ENCODE data around the gene ERC1.
"Not testable (repeated sequence)": the region's sequence is repeated elsewhere in the genome, so short reads cannot be mapped to it uniquely, and the experiment has no call there.

ERC1 gene

DNA sequence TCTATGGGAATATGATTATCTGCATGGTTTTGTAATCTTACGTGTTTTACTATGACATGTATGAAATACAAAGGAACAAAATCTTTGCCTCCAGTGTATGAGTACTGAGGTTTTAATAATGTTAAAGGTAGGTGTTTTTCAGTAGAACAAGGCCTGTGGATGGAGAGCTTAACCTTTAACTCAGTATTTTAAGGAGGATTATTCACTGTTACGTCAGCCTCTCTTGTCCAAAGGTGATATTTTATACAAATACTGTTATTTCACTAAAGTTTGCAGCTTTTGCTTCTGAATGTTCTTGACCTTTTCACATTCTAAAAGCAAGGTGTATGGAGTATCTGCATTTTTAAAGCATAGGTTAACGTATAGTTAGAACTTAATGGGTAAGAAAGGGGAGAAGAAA, 195.3 kb downstream of the ERC1 start:
- peaks cover 19% of the 10 kb centered on the region for H3K4me1 ChIP-seq
- H3K9me3 ChIP-seq: no peaks in the 10 kb centered on the region
- DNase-seq (ENCODE audit: low spot score in 2 of 2): no peak
- H3K27me3 ChIP-seq (ENCODE audit: low read depth): no peaks in the 10 kb centered on the region
- in situ Hi-C loops (cut with MboI; ENCODE audit: low sequenced_read_pairs): no loop called here
- no peaks in the 10 kb centered on the region for H3K36me3 ChIP-seq (replicated peaks)
- no peak overlapping the region for H3K4me3 ChIP-seq

DNA sequence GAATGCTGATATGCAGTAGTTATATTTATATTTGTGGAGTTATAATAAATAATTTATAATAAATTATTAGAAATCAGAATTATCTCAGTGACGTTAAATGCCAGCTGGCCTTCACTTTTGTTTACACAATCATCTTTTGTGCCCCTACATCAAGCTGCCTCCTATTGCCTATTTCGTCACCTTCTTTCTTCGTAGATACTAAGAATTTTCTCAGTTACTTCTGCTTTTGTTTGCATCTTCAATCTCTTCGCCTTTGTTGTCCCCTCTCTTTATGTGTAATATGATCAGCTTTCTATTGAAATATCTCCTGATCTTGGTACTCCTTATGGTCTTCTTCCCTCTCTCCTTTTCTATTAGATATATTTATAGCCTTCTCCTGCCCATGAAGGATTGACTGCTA, 197.0 kb downstream of the ERC1 start:
- no peak for DNase-seq (ENCODE audit: low spot score in 2 of 2)
- H3K36me3 ChIP-seq (replicated peaks): no peaks in the 10 kb centered on the region
- H3K9me3 ChIP-seq: no peaks in the 10 kb centered on the region
- no peak overlapping the region for H3K4me3 ChIP-seq
- in situ Hi-C loops (cut with MboI; ENCODE audit: low sequenced_read_pairs): no loop called here
- H3K27me3 ChIP-seq (ENCODE audit: low read depth): no peaks in the 10 kb centered on the region
- peaks cover 29% of the 10 kb centered on the region for H3K4me1 ChIP-seq

DNA sequence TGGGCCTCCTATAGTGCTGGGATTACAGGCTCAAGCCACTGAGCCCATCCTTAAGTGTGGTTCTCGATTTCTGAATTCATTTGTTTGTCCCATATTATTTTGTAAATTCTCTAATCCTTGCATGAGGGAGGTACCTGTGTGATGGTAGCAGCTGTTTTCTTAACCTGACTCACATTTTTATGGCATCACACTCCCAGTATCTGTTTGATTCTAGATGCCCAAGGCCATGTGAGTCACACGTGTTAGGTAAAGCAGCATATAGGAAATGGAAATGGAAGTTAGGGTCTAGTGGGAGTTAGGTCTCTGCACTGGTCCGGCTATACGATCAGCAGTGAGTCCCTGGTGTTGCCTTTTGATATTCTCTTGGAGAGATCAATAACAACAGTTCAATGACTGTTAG, 198.1 kb downstream of the ERC1 start:
- Histone ChIP-seq H3K27me3 (ENCODE audit: low read depth) (no peaks in the 10 kb centered on the region), H3K36me3 (replicated peaks) (no peaks in the 10 kb centered on the region), H3K4me1 (peaks cover 29% of the 10 kb centered on the region), H3K4me3 (no peak overlapping the region), H3K9me3 (no peaks in the 10 kb centered on the region)
- in situ Hi-C loops (cut with MboI; ENCODE audit: low sequenced_read_pairs): no loop called here
- DNase-seq (ENCODE audit: low spot score in 2 of 2): no peak

DNA sequence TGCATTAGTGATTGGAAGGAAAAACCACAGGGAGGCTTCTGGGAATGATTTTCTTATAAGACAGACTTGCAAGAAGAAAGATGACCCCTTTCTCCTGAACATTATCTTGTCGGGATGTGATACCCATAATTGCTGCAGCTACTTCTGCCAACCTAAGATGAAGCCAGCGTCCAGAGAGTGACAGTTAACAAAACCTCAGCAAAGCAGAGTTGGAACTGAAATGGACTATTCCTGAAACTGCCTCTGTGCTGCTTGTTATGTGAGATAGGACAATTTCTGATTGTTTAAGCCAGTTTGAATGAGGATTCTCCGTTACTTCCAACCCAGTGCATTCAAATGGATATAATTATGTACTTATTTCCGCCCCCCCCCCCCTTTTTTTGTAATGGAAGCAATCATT, 204.5 kb downstream of the ERC1 start:
- H3K36me3 ChIP-seq (replicated peaks): no peaks in the 10 kb centered on the region
- peaks cover 2% of the 10 kb centered on the region; the same call in 1 of the 2 replicates for H3K9me3 ChIP-seq
- peaks cover 10% of the 10 kb centered on the region for H3K4me1 ChIP-seq
- no peak overlapping the region for H3K4me3 ChIP-seq
- no peak for DNase-seq (ENCODE audit: low spot score in 2 of 2)
- in situ Hi-C loops (cut with MboI; ENCODE audit: low sequenced_read_pairs): no loop called here
- no peaks in the 10 kb centered on the region for H3K27me3 ChIP-seq (ENCODE audit: low read depth)

DNA sequence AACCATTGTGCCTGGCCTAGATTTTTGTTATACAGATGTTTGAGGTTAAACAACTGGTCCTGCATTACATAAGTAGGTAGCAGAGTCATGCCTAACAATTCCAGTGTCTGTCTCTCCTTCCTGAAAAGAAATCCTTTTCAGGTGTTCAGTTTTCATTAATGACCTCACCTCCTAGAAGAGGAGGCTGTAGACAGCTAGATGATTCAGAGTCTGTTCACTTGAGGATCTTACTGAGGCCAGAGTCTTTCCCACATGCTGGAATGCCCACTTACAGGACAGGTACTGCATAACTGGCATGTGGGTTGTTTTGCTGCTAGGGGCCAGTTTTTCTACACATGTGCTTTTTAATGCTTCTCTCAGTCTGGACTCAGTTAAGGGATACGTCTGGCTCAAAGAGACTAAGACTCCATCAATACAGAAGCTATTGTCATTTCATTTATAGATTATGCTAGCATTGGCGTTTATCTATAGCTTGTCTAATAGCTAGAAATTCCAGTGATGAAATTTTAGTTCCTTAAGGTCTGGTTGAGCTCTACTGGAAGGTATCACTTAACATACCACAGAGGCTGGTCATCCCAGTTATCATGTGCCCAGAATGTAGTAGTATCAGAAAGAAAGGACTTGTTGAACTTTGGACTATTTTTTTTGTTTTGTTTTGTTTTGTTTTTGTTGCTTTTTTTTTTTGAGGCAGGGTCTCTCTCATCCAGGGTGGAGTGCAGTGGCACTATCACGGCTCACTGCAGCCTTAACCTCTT, 206.4 kb downstream of the ERC1 start:
- no peaks in the 10 kb centered on the region for H3K36me3 ChIP-seq (replicated peaks)
- no peaks in the 10 kb centered on the region for H3K27me3 ChIP-seq (ENCODE audit: low read depth)
- no peak overlapping the region for H3K4me3 ChIP-seq
- in situ Hi-C loops (cut with MboI; ENCODE audit: low sequenced_read_pairs): no loop called here
- H3K4me1 ChIP-seq: peaks cover 2% of the 10 kb centered on the region
- H3K9me3 ChIP-seq: peaks cover 2% of the 10 kb centered on the region; the same call in 1 of the 2 replicates
- DNase-seq (ENCODE audit: low spot score in 2 of 2): no peak

DNA sequence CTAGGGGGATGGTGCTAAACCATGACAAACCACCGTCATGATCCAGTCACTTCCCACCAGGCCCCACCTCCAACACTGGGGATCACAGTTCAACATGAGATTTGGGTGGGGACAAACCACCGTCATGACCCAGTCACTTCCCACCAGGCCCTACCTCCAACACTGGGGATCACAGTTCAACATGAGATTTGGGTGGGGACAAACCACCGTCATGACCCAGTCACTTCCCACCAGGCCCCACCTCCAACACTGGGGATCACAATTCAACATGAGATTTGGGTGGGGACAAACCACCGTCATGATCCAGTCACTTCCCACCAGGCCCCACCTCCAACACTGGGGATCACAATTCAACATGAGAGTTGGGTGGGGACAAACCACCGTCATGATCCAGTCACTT, 207.8 kb downstream of the ERC1 start:
- not testable (repeated sequence) for H3K4me1 ChIP-seq

DNA sequence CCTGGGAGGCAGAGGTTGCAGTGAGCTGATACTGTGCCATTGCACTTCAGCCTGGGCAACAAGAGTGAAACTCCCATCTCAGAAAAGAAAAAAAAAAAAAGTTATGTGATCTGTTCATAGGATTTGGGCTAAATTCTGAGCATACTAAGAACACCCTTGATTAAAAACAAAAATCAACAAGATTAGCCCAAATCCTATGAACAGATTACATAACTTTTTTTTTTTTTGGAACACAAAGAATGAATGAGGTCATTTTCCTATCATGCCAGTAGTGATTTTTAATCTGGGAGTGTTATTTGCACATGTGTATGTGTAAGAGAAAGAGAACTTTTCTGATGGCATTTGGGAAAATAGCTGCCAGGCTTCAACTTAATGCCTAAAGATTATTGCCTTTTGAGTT, 208.7 kb downstream of the ERC1 start:
- no peaks in the 10 kb centered on the region for H3K27me3 ChIP-seq (ENCODE audit: low read depth)
- H3K4me1 ChIP-seq: peaks cover 7% of the 10 kb centered on the region
- no peak for DNase-seq (ENCODE audit: low spot score in 2 of 2)
- H3K4me3 ChIP-seq: no peak overlapping the region
- in situ Hi-C loops (cut with MboI; ENCODE audit: low sequenced_read_pairs): no loop called here
- no peaks in the 10 kb centered on the region for H3K36me3 ChIP-seq (replicated peaks)
- H3K9me3 ChIP-seq: peaks cover 2% of the 10 kb centered on the region; the same call in 1 of the 2 replicates

More for the DNA sequence above, 207.8 kb downstream of the ERC1 start:
- H3K9me3 ChIP-seq; H3K27me3 ChIP-seq (ENCODE audit: low read depth); in situ Hi-C loops (cut with MboI; ENCODE audit: low sequenced_read_pairs); H3K4me3 ChIP-seq; DNase-seq (ENCODE audit: low spot score in 2 of 2); H3K36me3 ChIP-seq (replicated peaks): not testable (repeated sequence)

DNA sequence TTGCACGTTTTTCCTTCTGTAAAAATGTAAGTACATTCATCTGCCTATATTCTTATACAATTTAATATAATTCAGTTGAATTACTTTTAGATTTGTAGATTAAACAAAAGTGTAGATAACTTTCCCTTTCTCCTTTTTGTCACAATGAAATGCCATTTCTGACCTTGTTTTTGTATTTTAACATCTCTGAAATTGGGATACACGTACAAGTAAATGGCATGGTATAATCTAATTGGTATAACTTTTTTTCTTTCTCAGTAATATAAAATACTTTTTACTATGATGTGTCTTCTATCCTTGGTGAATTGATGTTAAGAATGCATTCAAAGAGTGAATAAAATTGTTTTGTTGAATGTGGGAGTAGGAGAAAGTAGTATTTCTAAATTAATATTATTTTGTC, 210.0 kb downstream of the ERC1 start:
- peaks cover 20% of the 10 kb centered on the region for H3K4me1 ChIP-seq
- no peak overlapping the region for H3K4me3 ChIP-seq
- peaks cover 2% of the 10 kb centered on the region; the same call in 1 of the 2 replicates for H3K9me3 ChIP-seq
- in situ Hi-C loops (cut with MboI; ENCODE audit: low sequenced_read_pairs): no loop called here
- no peak for DNase-seq (ENCODE audit: low spot score in 2 of 2)
- no peaks in the 10 kb centered on the region for H3K27me3 ChIP-seq (ENCODE audit: low read depth)
- no peaks in the 10 kb centered on the region for H3K36me3 ChIP-seq (replicated peaks)

DNA sequence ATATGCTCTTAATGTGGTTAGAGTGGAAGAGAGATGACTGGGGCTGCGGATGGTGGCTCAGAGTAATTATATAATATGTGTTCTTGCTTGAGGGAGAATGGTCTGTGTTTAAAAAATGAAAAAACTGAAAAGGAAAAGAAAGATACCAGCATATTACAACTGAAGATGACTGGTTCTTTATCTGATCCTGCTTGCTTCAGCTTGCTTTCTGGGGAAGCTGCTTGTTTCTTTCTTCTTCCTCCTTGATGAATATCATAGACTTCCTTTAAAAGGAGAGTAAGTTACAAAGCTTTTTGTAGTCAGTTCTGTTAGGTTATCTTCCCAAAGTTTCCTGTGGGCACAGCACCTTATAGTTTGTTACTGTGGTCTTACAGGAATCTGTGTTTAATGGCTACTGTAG, 210.9 kb downstream of the ERC1 start:
- H3K36me3 ChIP-seq (replicated peaks): no peaks in the 10 kb centered on the region
- no peaks in the 10 kb centered on the region for H3K27me3 ChIP-seq (ENCODE audit: low read depth)
- no peak overlapping the region for H3K4me3 ChIP-seq
- H3K9me3 ChIP-seq: peaks cover 2% of the 10 kb centered on the region; the same call in 1 of the 2 replicates
- peaks cover 26% of the 10 kb centered on the region for H3K4me1 ChIP-seq
- DNase-seq (ENCODE audit: low spot score in 2 of 2): no peak
- in situ Hi-C loops (cut with MboI; ENCODE audit: low sequenced_read_pairs): no loop called here

DNA sequence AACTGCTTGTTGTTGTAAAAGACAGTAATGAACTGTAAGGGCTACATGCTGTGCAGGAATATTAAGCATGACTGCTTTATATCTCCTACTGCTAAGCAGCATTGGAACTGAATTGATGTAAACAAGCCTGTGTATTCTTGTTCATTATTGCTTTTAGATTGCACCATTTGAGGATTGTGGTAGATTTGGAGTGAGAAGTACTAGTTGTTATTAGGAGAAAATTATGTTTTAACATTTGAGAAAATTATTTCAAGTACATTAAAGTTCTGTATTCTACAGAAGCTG, 212.7 kb downstream of the ERC1 start:
- no peaks in the 10 kb centered on the region for H3K9me3 ChIP-seq
- no peak overlapping the region for H3K4me3 ChIP-seq
- peaks cover 30% of the 10 kb centered on the region for H3K4me1 ChIP-seq
- no peaks in the 10 kb centered on the region for H3K36me3 ChIP-seq (replicated peaks)
- in situ Hi-C loops (cut with MboI; ENCODE audit: low sequenced_read_pairs): no loop called here
- H3K27me3 ChIP-seq (ENCODE audit: low read depth): no peaks in the 10 kb centered on the region
- no peak for DNase-seq (ENCODE audit: low spot score in 2 of 2)

DNA sequence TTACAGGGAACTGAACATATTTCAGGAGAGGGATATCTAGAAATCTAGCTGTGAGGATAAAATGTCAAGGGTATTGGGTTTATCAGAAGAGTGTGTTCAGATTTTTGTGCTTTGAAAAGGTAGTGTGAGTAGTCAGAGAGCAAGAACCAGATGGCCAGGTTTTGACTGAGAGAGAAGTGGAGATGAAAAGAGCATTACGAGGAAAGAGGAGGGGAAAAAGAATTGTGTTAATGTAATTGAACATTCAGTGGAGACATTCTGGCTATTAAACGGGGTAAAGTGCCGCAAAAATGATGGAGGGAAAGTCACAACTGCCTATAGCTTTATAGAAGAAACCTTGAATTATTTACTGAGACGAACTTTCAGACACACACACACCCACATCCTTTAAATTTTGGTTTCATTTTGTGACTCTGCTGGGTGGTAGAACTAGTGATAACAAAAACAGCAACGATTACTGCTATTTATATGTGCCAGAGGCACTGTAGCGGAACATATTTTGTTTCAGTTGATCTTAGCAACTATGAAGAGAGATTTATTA, 213.6 kb downstream of the ERC1 start:
- in situ Hi-C loops (cut with MboI; ENCODE audit: low sequenced_read_pairs): no loop called here
- no peaks in the 10 kb centered on the region for H3K9me3 ChIP-seq
- H3K4me3 ChIP-seq: peak overlapping the region; percentile 0; the same call in 1 of the 2 replicates
- H3K4me1 ChIP-seq: peaks cover 30% of the 10 kb centered on the region
- no peaks in the 10 kb centered on the region for H3K27me3 ChIP-seq (ENCODE audit: low read depth)
- DNase-seq (ENCODE audit: low spot score in 2 of 2): peak in 1 of 2 experiments; percentile 36
- H3K36me3 ChIP-seq (replicated peaks): no peaks in the 10 kb centered on the region

DNA sequence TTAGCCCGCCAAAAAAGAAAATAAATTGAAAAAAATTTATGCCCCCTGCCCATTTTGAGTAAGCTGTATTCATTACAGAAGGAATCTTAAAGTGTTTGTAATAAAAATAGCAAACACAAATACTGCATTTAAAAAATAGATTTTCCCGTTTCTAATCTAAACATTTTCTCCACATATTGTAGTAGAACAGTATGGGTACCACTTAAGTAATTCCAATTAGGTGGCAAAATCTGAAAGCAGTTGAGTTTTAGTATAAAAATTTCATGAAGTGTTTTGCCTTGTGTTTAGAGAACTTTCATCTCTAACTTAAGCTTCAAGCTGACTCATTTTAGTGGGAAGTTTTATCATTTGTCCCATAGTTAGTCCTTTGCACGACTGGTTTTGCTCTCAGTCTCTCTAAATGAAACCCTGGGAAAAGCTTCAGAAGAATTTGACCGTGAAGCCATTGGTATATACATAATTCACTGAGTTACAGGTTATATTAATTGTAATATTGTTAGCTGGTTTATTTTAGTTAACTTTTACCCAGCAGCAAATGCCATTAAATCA, 214.6 kb downstream of the ERC1 start:
- DNase-seq (ENCODE audit: low spot score in 2 of 2): no peak
- Histone ChIP-seq H3K4me3 (no peak overlapping the region), H3K9me3 (no peaks in the 10 kb centered on the region), H3K27me3 (ENCODE audit: low read depth) (no peaks in the 10 kb centered on the region), H3K4me1 (peaks cover 30% of the 10 kb centered on the region), H3K36me3 (replicated peaks) (no peaks in the 10 kb centered on the region)
- in situ Hi-C loops (cut with MboI; ENCODE audit: low sequenced_read_pairs): no loop called here

DNA sequence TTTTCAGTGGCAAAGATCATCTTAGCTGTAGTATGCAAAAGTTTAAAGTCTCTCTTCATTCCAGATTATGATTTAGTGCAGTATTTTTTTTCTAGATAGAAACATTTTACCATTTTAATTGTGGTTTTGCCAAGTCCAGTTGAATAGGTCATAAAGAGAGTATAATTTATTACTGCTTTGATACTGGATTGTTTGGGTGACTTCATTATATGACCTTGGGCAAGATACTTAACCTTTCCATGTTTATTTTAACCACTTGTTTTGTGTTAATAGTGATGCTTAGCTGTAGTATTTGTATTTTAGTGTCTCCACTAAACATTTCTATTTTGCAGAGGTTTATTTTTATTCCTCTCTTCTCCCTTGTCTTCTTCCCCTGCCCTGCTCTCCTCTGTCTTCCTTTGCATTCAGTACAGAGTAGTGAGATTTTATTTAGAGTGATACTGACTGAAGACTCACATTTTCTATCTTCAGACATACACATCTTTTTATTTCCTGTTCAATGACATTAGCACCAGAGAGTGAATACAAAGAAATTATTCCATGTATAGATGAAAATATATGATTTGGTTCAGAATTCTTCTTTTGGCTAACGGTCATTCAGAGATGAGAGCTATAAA, 215.2 kb downstream of the ERC1 start:
- DNase-seq (ENCODE audit: low spot score in 2 of 2): no peak
- H3K36me3 ChIP-seq (replicated peaks): no peaks in the 10 kb centered on the region
- in situ Hi-C loops (cut with MboI; ENCODE audit: low sequenced_read_pairs): no loop called here

DNA sequence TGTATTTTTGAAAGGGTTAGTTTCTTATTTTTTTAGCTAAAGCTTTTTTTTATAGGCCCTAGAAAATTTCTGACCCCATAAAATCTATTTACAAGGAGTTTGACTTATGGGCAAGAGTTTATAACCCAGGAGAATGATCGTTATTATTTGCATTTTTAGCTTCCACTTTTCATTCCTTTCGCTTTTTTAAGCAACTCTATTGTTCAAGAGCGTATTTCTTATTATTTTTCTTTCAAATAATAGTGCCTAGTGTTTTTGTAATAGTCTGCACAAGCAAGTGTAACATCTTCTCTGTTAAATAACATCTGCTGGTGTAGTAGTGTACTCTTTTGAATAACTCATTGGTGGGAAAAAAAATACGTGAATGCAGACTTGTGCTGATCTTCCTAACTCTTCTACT, 216.3 kb downstream of the ERC1 start:
- DNase-seq (ENCODE audit: low spot score in 2 of 2): no peak
- H3K27me3 ChIP-seq (ENCODE audit: low read depth): no peaks in the 10 kb centered on the region
- H3K9me3 ChIP-seq: no peaks in the 10 kb centered on the region
- H3K4me3 ChIP-seq: no peak overlapping the region
- in situ Hi-C loops (cut with MboI; ENCODE audit: low sequenced_read_pairs): no loop called here
- H3K4me1 ChIP-seq: peaks cover 30% of the 10 kb centered on the region
- no peaks in the 10 kb centered on the region for H3K36me3 ChIP-seq (replicated peaks)

More for the DNA sequence above, 215.2 kb downstream of the ERC1 start:
- H3K4me3 ChIP-seq: no peak overlapping the region
- no peaks in the 10 kb centered on the region for H3K9me3 ChIP-seq
- no peaks in the 10 kb centered on the region for H3K27me3 ChIP-seq (ENCODE audit: low read depth)
- H3K4me1 ChIP-seq: peaks cover 30% of the 10 kb centered on the region

Data from HAP-1 (cell line).